CD4-positive, alpha-beta T cell (primary cell): ENCODE results near the gene PGM1. TPM values are rescaled to one million over a fixed set of nuclear protein-coding genes. Genes with fewer than 3 reads are reported as not detected.

Experiments
- ATAC-seq: fragments of 200-7000 bp; cut with Tn5 transposase; one replicate; pipeline ENCODE4 v1.10.0; 2022; ENCODE audit warnings: mild to moderate bottlenecking; ENCODE audit not compliant: poor library complexity
- CTCF ChIA-PET: fragments of 350-600 bp; sonication (Branson Sonifier 250); formaldehyde crosslinking; loops from one replicate; lab custom pipeline; 2021; ENCODE audit warnings: antibody characterized with exemption, inconsistent platforms; lab: Charles Lee
- POLR2A ChIA-PET: fragments of 350-600 bp; sonication (Branson Sonifier 250); formaldehyde crosslinking; loops from one replicate; lab custom pipeline; 2021; ENCODE audit warnings: antibody characterized with exemption, inconsistent platforms; lab: Charles Lee
- DNase-seq, 14 experiments: peaks; one replicate each; pipeline ENCODE4 v3.0.0-alpha.2; 2013 to 2020; ENCODE audit warnings: mixed read lengths in 2 of 14
- H3K27ac ChIP-seq, 2 donors: one replicate each; pipeline versions ENCODE4 v1.5.1 to v1.7.0; 2013; ENCODE audit warnings: low read length in 2 of 2, low read depth in 1 of 2, mild to moderate bottlenecking in 1 of 2
- H3K27me3 ChIP-seq, 2 experiments: 1 replicate in 1 of 2; 2 replicates in 1 of 2; pipeline versions ENCODE4 v1.6.1 to v1.7.0; 2013; ENCODE audit warnings: low read length in 2 of 2, control low read depth in 1 of 2, mild to moderate bottlenecking in 1 of 2, moderate library complexity in 1 of 2; ENCODE audit not compliant: insufficient read depth in 2 of 2, control insufficient read depth in 1 of 2
- H3K36me3 ChIP-seq: one replicate; pipeline ENCODE4 v1.6.1; 2013; ENCODE audit warnings: low read length, control low read depth; ENCODE audit not compliant: insufficient read depth
- H3K4me1 ChIP-seq: one replicate; pipeline ENCODE4 v1.6.1; 2013; ENCODE audit warnings: low read length, control low read depth; ENCODE audit not compliant: insufficient read depth
- H3K4me3 ChIP-seq: one replicate; pipeline ENCODE4 v1.5.1; 2013; ENCODE audit warnings: mild to moderate bottlenecking, low read length, moderate library complexity
- H3K9me3 ChIP-seq, 2 experiments: 1 replicate in 1 of 2; 2 replicates in 1 of 2; pipeline versions ENCODE4 v1.6.1 to v1.7.0; 2013; ENCODE audit warnings: low read length in 2 of 2, mild to moderate bottlenecking in 2 of 2, control low read depth in 1 of 2, moderate library complexity in 1 of 2; ENCODE audit not compliant: control insufficient read depth in 1 of 2, insufficient read depth in 1 of 2
- H3K27ac Mint-ChIP-seq: one replicate; pipeline ENCODE4 v1.8.0; 2020; ENCODE audit warnings: mixed read lengths
- H3K27me3 Mint-ChIP-seq: one replicate; pipeline ENCODE4 v1.8.0; 2021; ENCODE audit warnings: mixed read lengths
- H3K36me3 Mint-ChIP-seq: one replicate; pipeline ENCODE4 v1.8.0; 2021; ENCODE audit warnings: low read depth, mixed read lengths
- H3K4me1 Mint-ChIP-seq: one replicate; pipeline ENCODE4 v1.8.0; 2021; ENCODE audit warnings: low read depth, mixed read lengths
- H3K4me3 Mint-ChIP-seq: one replicate; pipeline ENCODE4 v1.8.0; 2020; ENCODE audit warnings: mild to moderate bottlenecking, mixed read lengths
- H3K9me3 Mint-ChIP-seq: one replicate; pipeline ENCODE4 v1.8.0; 2020; ENCODE audit warnings: mixed read lengths
- intact Hi-C, 2 experiments: fragments of 100-400 bp; cut with DNase I in 1 of 2; cut with micrococcal nuclease in 1 of 2; formaldehyde crosslinking; loops; one replicate each; pipeline versions ENCODE4 v1.15.1 to v1.9.0; 2023 to 2025; cut with DNase I, micrococcal nuclease
- total RNA-seq, 174 experiments: library from RNA in 2 of 174; stranded (reverse) in 2 of 174; gene quantifications; one replicate each; pipeline ENCODE4 v1.2.3 and lab custom pipeline; 2021 to 2026
- TF ChIP-seq, protein P1 (sequence below): fragments of 200-600 bp; IDR thresholded peaks from one replicate; pipeline ENCODE4 v1.8.0; 2022; ENCODE audit warnings: antibody characterized with exemption, mild to moderate bottlenecking

PGM1 gene
- total RNA-seq, 2 experiments from 2014 or later: 5.4 to 5.6 TPM

DNA sequence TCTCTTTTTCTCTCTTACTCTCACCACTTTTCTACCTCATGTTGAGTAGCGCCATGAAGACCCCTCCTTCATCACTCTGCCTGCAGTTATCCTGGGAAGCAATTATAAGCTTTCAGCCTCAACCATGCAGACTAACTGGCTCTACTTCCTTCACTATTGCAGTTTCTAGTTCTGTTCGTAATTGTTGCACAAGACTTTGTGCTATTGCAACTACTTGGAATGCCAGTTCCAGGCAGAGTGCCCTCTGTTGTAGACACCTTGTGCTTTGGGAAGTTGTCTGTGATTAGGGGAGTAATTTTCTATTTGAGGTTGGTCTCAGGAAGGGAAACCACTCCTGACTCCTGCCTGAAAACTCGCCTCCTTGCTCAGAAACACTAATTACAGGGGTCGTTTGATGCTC lies 19.4 kb downstream of the PGM1 start:
- TF ChIP-seq, protein P1, sequence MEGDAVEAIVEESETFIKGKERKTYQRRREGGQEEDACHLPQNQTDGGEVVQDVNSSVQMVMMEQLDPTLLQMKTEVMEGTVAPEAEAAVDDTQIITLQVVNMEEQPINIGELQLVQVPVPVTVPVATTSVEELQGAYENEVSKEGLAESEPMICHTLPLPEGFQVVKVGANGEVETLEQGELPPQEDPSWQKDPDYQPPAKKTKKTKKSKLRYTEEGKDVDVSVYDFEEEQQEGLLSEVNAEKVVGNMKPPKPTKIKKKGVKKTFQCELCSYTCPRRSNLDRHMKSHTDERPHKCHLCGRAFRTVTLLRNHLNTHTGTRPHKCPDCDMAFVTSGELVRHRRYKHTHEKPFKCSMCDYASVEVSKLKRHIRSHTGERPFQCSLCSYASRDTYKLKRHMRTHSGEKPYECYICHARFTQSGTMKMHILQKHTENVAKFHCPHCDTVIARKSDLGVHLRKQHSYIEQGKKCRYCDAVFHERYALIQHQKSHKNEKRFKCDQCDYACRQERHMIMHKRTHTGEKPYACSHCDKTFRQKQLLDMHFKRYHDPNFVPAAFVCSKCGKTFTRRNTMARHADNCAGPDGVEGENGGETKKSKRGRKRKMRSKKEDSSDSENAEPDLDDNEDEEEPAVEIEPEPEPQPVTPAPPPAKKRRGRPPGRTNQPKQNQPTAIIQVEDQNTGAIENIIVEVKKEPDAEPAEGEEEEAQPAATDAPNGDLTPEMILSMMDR: no peak
- Mint-ChIP-seq H3K36me3 (no peaks in the 10 kb centered on the region), H3K9me3 (no peaks in the 10 kb centered on the region), H3K27me3 (no peaks in the 10 kb centered on the region), H3K4me3 (no peak overlapping the region), H3K4me1 (peaks cover 11% of the 10 kb centered on the region), H3K27ac (no peak overlapping the region)
- ATAC-seq (no peak), DNase-seq (no peak)
- no peak overlapping the region for H3K4me3 ChIP-seq
- H3K27ac ChIP-seq: no peak overlapping the region
- H3K36me3 ChIP-seq: peaks cover 2% of the 10 kb centered on the region
- ChIA-PET POLR2A (no interaction called here), CTCF (interaction anchor here (1.0 kb wide), 1 partner anchor 525 kb away, joined by 3 read pairs; no protein-coding TSS in a partner anchor)
- intact Hi-C loops: no loop called here
- H3K4me1 ChIP-seq: peaks cover 3% of the 10 kb centered on the region
- H3K9me3 ChIP-seq: no peaks in the 10 kb centered on the region
- H3K27me3 ChIP-seq: no peaks in the 10 kb centered on the region

GRCh38 chr1:63612971-63613370 lies 19.8 kb downstream of the PGM1 start:
- Histone ChIP-seq H3K4me1 (peaks cover 3% of the 10 kb centered on the region), H3K4me3 (no peak overlapping the region), H3K27ac (no peak overlapping the region), H3K36me3 (peaks cover 2% of the 10 kb centered on the region), H3K27me3 (no peaks in the 10 kb centered on the region), H3K9me3 (no peaks in the 10 kb centered on the region)
- Mint-ChIP-seq H3K27ac (no peak overlapping the region), H3K27me3 (no peaks in the 10 kb centered on the region), H3K9me3 (no peaks in the 10 kb centered on the region), H3K4me3 (no peak overlapping the region), H3K36me3 (no peaks in the 10 kb centered on the region), H3K4me1 (peaks cover 8% of the 10 kb centered on the region)
- TF ChIP-seq, protein P1: no peak
- no peak for DNase-seq
- no peak for ATAC-seq
- ChIA-PET POLR2A (no interaction called here), CTCF (interaction anchor here (1.0 kb wide), 1 partner anchor 524 kb away, joined by 3 read pairs; no protein-coding TSS in a partner anchor)
- intact Hi-C loops: no loop called here

- Mint-ChIP-seq H3K4me1 (no peaks in the 10 kb centered on the region), H3K27ac (no peak overlapping the region), H3K36me3 (no peaks in the 10 kb centered on the region), H3K4me3 (no peak overlapping the region), H3K9me3 (no peaks in the 10 kb centered on the region), H3K27me3 (no peaks in the 10 kb centered on the region)
- POLR2A ChIA-PET: no interaction called here
- intact Hi-C loops: loop anchor here (1.0 to 5.0 kb wide), 4 partner anchors 76 to 630 kb away; no protein-coding TSS in a partner anchor
- H3K4me1 ChIP-seq: peaks cover 3% of the 10 kb centered on the region
- ATAC-seq: peak; percentile 62
- DNase-seq: peak; percentile 21 to 85 (median 46)
- no peaks in the 10 kb centered on the region for H3K27me3 ChIP-seq
- no peaks in the 10 kb centered on the region for H3K9me3 ChIP-seq
- TF ChIP-seq, protein P1: peak; percentile 90
- no peak overlapping the region for H3K4me3 ChIP-seq
- H3K27ac ChIP-seq: no peak overlapping the region
- CTCF ChIA-PET: interaction anchor here (2.2 kb wide), 1 partner anchor 521 kb away, joined by 11 read pairs; no protein-coding TSS in a partner anchor
- no peaks in the 10 kb centered on the region for H3K36me3 ChIP-seq
These were observed 22.7 kb downstream of the PGM1 start for GRCh38 chr1:63615768-63616420.
